Left hindlimb (tissue), 1 donor: Measurements from ENCODE around the gene CD82.
A peak's percentile ranks its signal among the peaks of the same experiment; 100 is the strongest.

Source experiments
- DNase-seq: peaks from one replicate; pipeline ENCODE4 v3.0.0-alpha.2; 2018

The CD82 gene

DNA sequence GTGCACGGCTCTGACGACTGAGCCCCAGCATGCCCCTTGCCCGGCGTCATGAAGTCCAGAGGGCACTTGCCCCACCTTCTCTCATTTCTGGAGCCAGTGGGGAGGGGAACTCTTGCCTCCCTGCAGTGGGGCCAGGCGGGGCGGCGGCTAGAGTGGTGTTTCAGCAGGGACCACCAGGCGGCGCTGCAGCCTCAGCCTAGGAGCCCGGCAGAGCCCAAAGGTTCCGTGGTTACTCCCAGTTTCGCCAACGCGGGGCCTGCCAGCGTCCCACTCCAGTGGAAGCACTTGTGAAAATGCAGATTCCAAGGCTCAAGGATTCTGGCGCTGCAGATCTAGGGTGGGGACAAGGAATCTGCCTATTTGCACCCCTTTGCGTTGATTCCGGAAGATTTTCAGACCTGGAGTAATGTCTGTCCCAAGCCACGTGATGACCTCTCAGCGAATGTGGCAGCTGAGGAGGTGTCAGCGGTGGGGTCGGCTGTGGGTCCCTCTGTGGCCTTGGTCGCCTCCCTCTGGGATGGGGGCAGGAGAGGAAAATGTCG, 55.7 kb downstream of the CD82 start:
- peak; percentile 84 for DNase-seq

DNA sequence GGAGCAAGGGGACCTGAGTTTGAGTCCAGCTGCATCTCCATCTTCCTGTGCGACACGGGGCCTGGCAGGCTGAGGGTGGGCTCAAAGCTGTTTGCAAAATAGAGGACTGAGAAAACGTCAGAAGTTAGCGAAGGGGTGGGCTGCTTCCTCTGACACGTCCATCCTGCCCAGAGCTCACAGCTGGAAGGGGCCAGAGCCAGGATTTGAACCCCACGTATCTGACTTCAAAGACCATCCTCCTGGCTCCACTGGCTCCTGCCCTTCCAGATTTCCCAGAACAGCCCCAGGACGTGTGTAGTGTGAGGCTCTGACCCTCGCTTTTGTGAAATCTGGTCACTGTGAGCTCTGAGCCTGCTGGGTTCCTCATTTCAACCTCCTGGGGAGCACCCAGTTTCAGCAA, 56.3 kb downstream of the CD82 start:
- DNase-seq, result no peak

DNA sequence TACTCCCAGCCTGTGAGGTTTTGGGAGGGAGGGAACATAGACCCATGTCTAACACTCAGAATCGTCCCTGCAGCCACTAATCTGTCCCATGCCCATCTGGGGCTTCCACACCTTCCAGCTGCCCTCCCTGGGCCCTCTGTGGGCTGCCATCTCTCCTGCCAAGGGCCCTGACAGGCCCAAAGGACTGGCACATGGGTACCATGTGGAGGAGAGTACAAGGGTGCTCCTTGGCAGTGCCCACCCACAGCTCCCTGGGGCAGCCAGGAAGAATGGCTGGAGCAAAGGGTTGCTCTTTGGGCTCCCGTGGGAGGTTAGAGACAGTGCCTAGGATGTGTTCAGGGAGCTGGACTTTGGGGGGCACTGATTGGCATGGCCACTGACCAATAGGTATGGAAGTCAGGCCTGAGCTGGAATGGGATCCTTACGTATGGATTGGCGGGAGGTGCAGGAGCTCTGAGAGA, 56.8 kb downstream of the CD82 start:
- DNase-seq, result no peak

DNA sequence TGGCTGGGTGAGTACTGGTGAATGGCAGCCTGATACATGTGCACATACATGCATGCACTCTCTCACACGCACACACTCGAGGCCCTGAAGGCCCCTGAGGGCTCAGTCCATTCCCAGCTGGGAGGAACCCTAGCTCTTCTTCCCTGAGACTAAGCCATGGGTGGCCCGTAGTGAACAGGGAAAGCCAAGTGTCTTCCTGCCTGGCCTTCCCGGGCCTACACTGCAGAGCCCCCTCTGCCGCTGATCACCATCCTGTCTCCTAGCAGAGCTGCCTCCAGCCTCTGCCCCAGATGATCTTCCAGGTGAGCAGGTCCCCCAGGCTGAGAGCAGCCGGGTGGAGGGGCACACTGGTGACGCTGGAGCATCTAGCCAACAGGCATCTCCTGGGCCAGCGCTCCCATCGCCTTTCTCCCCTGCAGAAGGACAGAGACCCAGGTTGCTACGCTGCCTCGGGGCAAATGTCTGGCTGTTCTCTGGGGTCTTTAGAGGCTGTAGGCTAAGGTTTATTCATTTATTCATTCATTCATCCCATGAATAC, 57.3 kb downstream of the CD82 start:
- DNase-seq, result no peak

DNA sequence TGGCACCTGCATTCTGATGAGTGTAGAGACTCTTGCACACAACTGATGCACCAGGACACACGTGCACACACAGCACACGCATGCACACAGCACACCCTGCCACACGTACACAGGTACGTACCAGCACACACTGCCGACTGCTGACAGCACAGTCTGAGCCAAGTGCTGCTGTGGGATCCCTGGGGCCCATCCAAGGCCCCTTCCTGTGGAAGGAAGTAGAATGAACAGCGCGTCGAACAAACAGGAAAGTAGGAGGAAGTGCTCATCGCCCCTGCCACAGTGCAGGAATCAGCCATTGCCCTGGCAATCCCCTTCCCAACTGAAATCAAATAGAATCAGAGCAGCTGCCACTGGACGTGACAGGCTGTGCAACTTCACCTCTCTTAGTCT, 57.9 kb downstream of the CD82 start:
- no peak for DNase-seq

DNA sequence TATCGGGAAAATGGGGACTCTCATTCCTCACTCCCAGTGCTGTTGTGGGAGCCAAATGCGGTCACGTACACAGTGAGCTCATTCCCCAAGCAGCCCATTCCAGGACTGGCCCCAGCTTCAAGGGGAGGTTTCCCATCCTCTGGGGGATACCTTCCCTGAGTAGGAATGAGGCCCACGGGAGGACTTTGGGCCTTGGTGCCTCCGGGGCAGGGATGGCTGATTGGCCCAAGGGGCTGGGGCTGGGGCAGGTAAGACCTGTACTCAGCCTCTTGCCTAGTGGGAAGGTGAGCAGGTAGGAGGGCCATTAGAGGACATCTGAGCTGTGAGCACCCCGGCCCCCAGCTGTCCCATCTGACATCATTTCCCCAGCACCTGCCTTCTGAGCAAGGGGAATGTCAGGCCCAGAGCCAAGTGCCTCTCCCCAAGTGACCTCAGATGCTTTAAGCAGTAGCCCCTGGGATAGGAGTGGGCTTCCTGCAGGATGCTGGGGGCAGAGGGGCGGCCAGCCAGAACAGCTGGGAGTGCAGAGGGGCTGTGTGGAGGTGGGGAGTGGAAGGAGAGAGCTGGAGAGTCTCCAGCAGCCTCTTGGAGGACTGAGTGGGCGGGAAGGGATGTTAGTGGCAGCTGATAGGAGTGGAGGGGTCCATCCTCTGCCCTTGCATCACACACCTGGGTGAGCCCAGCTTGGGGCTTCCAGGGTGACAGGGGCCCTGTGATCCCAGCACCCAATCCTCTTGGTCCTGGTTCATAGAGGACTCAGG, 58.4 kb downstream of the CD82 start:
- no peak for DNase-seq

DNA sequence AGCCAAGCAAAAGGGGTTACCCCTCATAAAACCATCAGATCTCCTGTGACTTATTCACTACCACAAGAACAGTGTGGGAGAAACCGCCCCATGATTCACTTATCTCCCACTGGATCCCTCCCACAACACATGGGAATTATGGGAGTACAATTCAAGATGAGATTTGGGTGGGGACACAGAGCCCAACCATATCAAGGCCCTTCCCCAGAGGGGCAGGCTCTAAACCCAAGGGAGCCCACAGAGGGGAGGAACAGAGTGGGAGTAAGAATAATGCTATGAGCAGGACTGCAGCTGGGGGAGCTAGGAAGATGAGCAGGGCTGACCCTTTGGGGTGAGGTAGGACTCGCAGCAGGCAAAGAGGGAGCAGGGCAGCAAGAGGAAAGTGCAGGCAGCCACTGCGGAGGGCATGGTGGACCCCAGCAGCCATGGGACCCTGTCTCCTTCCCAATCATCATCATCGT, 59.3 kb downstream of the CD82 start:
- no peak for DNase-seq

DNA sequence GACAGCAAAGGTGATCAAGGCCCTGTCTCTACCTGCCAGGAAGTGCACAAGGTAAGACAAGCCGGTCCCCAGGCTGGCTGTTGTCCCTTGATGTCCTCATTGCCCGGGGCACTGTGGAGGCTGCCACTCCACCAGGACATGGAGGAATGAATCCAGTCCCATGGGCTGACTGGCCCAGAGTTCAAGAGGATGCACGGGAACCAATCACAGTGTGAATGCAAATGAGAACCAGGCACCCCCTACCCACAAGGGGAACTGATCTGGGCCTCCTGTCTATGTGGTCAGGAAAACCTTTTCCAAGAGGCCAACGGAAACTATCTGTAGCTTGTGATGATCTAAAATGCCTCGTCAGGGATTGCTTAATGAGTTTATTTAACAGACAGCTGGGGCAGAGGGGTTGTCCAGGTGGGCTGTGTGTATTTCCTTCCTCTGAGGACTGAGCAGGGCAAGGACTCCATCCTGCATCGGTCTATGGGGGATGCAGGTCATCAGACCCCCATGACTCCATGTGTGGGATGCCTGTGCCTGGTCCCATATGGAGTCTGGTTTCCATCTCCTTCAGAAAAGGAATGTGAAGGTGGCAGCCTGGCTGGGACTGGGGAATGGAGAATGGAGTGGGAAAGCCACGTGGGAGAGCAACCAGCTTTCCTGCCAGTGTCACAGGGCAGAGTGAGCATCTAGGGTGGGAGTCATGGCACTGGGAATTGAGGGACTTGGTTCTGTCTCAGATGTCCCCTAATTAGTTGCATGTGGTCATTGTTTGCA, 60.5 kb downstream of the CD82 start:
- no peak for DNase-seq

DNA sequence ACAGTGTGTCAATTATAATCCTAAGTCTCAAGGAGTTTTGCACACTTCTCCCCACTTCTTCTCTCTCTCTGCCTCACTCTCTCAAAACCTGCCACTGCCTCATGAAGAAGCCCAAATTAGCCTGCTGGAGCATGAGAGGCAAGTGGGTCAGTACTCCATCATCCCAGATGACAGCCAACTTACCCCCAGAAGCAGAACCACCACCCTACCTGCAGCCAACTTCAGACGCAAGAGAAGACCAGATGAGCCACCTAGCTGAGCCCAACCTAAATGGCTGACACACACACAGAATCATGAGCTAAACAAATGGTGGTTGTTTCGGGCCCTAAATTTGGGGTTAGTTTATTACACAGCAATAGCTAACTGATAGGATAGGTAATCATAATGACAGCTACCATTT, 61.2 kb downstream of the CD82 start:
- no peak for DNase-seq

DNA sequence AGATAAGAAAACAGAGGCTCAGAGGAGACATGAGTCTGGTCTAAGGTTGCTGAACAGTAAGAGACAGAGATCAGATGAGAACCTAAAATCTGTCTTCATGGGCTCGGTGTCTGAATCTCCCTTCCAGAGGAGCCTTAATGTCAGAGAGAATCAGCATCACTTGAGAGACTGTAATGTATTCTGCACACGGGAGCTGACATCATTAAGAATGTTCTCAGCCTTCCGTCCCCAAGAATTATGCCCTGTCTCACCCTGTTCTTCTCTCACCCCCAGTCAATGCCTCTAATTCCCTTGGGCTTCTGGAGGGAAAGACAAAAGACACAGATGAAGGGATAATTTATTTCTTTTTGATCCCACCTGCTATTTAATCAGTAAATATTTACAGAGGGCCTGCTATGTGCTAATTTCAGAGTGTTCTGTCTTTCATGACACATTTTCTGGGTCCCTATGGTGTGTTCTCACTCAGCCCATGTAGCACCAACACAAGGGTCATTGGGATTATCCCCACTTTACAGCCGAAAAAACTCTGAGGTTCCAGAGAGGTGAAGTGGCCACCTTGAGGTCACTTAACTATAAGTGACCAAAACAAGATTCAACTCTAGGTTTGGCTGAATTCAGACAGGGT, 61.8 kb downstream of the CD82 start:
- no peak for DNase-seq

DNA sequence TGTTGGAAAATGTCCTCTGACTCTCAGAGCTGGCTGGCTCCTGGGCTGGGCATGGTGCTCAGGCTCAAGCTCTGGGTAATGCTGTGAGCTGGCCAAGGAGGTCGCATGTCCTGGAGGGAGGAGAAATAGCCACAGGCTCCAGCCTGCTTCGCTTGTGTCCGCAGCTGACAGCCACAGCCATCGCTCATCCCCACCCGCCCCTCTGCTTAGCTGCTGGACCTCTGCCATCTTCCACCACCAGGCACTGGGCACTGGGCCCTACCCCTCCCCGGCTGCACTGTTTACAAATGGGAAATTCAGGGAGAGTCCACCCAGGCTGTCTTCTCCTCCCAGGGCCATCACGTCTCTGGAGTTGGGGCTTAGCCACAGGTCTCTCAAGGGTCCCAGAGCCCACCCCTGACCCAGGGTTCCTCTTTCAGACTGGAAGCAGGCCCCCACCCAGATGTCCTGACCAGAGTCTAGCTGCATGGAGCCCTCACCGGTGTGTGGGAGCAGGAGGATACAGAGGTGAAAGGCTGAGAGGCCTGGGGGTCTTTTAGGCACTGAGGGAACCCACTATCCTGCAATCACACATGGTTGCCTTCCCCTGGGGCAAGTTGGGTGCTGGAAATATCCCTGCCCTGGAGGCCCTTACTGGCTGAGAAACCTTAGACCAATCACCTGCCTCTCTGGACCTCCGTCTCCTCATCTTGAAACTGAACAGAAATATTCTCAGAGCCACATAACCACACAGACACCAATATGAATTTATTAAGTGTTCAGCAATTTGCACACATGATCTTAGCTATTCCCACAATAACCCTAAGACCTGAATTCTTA, 62.7 kb downstream of the CD82 start:
- DNase-seq, result peak; percentile 91

DNA sequence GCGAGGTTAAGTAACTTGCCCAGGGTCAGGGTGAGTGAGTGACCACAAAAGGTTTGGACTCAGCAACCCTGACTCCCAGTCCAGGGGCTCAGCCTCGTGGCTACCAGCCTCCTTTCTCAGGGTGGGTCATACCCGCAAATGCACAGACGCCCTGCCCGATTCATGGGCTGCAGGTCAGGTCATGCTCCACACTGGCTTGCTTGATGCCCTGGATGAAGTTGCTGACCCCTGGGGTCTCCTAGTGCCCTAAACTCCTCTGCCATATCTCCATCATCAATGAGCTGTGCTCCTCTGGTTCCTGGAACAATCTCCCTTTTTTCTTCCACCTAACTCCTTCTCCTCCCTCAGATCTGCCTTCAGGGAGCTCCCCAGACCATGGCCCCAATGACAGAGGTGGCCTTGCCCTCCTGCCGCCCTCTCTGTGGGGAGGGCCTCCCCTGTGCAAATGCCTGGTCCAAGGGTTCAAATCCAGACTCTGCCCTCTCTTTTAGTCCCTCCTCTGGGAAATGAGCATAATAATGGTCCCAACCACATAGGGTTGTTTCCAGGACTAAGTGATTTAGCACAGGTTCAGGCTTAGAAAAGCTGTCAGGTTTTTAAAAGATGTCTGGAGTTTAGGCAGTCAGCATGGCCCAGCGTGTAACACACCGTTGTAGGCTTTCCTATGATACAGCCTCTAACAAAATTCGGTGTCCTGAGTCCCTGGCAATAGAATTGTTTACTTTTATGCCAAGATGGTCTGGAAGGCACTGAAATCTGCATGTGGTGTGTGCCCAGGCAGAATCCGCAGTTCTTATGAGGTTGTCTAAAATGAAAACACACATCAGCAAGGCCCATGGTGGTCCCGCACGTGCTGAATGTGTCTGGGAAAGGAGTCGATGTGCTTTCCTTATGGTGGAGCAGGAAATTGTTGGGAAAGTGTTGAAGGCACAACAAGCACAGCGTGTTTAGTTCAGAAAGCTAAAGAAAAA, 63.6 kb downstream of the CD82 start:
- no peak for DNase-seq

DNA sequence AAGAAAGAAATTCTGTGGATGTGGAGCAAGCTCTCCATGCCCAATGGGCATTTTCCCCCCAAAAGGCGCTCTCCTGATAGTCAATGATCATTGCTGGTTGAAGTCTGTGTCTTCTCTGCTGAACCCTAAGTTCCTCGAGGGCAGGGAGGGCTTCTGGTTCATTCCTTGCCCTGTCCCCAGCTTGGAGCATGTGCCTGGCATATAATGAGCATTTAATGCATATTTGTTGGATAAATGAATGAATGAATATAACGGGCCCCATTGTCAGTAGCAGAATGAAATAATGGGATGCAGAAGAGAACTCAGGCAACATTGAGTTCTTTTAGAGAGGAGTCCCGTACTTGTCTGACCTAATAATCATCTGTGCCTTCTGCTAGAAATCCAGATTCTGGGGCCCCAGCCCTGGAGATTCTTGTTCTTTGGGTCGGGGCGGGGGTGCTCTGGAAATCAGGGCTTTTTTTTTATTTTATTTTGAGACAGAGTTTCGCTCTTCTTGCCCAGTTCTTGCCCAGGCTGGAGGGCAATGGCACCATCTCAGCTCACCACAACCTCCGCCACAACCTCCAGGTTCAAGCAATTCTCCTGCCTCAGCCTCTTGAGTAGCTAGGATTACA, 64.4 kb downstream of the CD82 start:
- no peak for DNase-seq

DNA sequence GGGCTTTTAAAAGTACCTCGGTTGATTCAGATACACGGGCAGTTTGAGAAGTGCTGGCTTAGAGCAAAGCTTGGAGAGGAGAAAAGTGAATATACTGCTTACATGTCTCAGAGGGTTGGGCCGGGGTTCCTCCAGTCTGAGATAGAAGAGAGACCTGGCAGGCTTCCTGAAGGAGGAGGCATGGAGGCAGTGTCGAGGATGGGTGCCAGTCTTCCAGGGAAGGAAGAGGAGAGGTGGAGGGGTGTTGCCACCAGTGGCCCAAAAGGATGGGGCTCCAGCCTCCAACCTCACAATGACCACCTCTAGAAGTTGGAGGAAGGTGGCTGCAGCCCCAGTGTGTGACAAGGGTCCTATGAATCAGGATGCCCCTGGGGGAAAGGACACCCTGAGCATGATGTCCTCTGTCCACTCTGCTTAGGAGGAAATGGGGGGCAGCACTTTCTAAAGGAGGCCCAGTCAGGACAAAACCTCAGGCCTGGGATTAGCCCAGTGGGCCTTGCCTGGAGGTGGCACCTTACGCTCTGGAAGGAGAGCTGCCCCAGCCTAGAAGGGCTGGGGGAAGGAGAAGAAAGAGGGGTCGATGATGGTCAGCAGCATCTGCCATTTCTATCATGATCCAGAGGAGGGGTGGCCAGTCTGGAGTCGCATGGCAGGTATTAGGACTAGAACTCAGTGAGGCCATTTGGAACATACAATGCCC, 65.2 kb downstream of the CD82 start:
- no peak for DNase-seq

DNA sequence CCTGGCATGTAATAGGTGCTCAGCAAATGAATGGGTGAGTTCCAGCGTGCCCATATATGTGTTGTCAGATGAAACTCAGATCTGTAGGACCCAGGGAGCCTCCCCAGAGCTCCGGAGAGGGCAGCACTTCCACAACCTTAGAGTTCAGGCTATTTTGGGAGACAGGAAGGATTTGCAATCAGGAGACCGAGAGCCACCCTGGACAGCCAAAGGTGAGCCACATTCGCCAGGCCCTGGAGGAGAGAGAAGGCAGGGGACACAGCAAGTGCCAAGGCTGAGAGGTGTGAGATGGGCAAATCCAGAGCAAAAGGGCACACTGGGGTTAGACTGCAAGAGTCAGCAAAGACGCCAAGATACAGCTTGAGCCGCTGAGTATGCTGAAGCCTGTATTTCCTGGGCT, 66.4 kb downstream of the CD82 start:
- DNase-seq, result no peak

DNA sequence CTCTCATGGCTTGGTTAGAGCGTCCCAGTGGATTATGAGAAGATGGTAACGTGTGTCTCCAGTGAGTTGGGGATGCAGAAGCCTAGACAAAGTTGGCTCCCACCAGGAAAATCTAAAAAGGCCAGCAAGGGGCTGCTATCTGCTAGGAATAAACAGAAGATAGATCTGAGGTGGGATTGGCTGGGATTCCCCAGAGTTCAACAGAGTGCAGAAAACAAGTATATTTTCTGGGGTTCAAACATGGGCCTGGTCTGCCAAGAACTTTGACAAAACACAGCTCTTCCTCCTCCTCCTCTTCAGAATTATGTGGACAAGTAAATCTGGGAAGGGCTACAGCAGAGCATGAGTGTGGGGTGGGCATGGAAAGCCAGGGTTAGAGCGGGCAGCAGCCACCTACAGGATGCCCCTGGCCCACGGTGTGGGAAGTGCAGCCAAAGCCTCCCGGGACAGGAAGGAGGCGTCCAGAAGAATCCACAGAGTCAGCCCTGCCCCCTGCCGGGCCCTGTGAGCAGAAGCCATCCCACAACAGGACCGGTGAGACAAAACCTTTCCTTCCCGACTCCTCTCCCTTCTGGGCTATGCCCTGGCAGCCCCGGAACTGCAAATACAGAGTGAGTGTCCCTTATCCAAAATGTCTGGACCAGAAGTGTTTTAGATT, 67.1 kb downstream of the CD82 start:
- no peak for DNase-seq

DNA sequence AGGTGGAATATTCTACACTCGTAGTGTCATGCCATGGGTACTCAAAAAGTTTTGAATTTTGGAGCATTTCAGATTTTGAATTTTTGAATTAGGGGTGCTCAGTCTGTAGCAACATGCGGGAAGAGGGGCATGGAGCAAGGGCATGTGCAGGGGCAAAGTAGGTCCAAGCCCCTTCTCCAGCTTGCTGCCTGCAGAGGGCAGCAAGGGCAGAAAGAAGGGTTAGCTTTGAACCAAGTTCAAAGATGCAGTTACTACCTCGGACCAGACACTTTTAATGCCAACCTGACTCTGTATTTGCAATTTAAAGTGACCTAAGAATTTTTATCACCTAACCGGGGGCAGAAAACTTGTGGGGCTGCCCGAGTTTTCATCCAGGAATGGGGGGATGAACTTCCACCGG, 68.2 kb downstream of the CD82 start:
- DNase-seq, result no peak

DNA sequence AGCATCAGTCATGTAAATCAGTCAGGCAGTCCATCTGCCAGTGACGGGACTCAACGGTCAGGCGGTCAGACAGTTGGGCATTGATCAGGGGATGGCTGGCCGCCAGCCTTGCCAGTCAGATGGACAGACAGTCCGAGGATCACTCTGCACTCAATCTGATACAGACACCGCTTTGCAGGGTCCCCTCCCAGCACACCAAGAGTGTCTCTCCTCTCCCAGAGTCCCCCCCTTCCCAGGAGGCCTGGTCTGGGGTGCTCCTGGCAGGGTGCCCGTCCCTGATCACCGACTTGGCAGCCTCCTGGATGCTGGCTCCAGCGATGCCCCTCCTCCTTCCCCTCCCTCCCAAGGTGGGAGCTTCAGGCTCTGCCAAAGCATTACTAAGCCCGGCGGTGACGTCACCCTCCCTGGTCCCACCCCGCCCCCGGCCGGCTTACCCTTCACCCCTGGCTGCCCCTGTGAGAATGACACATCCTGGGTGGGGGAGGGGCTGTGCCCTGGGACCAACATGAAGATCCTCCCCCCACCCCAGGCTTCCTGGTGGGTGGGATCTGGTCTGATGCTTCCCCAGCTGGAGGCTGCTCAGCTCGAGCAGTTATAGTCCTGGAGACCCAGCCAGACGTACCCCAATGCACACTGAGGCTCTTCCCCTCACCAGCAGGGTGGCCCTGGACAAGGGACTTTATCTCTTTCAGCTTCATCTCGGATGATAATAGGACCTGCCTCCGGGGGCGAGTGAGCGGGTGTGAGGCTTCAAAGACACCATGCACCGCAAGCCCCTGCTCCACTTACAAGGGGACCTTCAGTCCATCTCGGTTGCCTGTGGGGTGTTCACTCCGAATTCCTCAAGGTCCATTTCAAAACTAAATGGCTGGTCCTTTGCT, 69.2 kb downstream of the CD82 start:
- peak; percentile 74 for DNase-seq
